HepG2 (cell line): ENCODE results near the gene ATXN7L3. TPM values are rescaled to one million over a fixed set of nuclear protein-coding genes. Genes with fewer than 3 reads are reported as not detected.

ENCODE experiments used
- ATF6 ChIP-seq: sonication (generic); formaldehyde crosslinking; conservative IDR thresholded peaks from 2 replicates; pipeline ENCODE4 v1.4.0; 2020; ENCODE audit warnings: missing genetic modification reagents
- ESRRA ChIP-seq: sonication (generic); formaldehyde crosslinking; IDR thresholded peaks from 2 replicates; pipeline ENCODE4 v1.5.1; 2020; ENCODE audit warnings: mild to moderate bottlenecking, low read depth, missing genetic modification reagents
- FOXO4 ChIP-seq: sonication (generic); formaldehyde crosslinking; conservative IDR thresholded peaks from 2 replicates; pipeline ENCODE4 v1.8.1; 2023; ENCODE audit warnings: missing genetic modification reagents
- JUN ChIP-seq: sonication (generic); formaldehyde crosslinking; IDR thresholded peaks from 2 replicates; pipeline ENCODE4 v1.4.0; 2020; ENCODE audit warnings: mild to moderate bottlenecking, missing genetic modification reagents
- MTA1 ChIP-seq: sonication (generic); formaldehyde crosslinking; IDR thresholded peaks from 2 replicates; pipeline ENCODE4 v1.4.0; 2020; ENCODE audit warnings: missing genetic modification reagents, mild to moderate bottlenecking, borderline replicate concordance
- POGK ChIP-seq: sonication (generic); formaldehyde crosslinking; conservative IDR thresholded peaks from 2 replicates; pipeline ENCODE4 v1.8.0; 2022; ENCODE audit warnings: mild to moderate bottlenecking, moderate library complexity, missing genetic modification reagents
- POGZ ChIP-seq: sonication (generic); formaldehyde crosslinking; IDR thresholded peaks from 2 replicates; pipeline ENCODE4 v1.4.0; 2020; ENCODE audit warnings: mild to moderate bottlenecking, missing genetic modification reagents
- RNF2 ChIP-seq: fragments of 450-650 bp; conservative IDR thresholded peaks from 2 replicates; pipeline ENCODE4 v1.6.1; 2016; ENCODE audit warnings: low read depth
- YEATS4 ChIP-seq: sonication (generic); formaldehyde crosslinking; IDR thresholded peaks from 2 replicates; pipeline ENCODE4 v1.4.0; 2020; ENCODE audit warnings: missing genetic modification reagents, borderline replicate concordance
- ZFP82 ChIP-seq: sonication (generic); formaldehyde crosslinking; IDR thresholded peaks from 2 replicates; pipeline ENCODE4 v1.5.1; 2020; ENCODE audit warnings: mild to moderate bottlenecking, missing genetic modification reagents, borderline replicate concordance
- ZFP91 ChIP-seq: sonication (generic); formaldehyde crosslinking; IDR thresholded peaks from 2 replicates; pipeline ENCODE4 v1.9.0; 2022; ENCODE audit warnings: missing genetic modification reagents, mild to moderate bottlenecking, borderline replicate concordance
- ZMYM4 ChIP-seq: sonication (generic); formaldehyde crosslinking; IDR thresholded peaks from 2 replicates; pipeline ENCODE4 v1.8.1; 2023; ENCODE audit warnings: mild to moderate bottlenecking, missing genetic modification reagents
- ZNF33A ChIP-seq: sonication (generic); formaldehyde crosslinking; IDR thresholded peaks from 2 replicates; pipeline ENCODE4 v1.5.1; 2020; ENCODE audit warnings: missing genetic modification reagents, mild to moderate bottlenecking, moderate library complexity, borderline replicate concordance
- ZNF562 ChIP-seq: sonication (generic); formaldehyde crosslinking; IDR thresholded peaks from 2 replicates; pipeline ENCODE4 v1.8.0; 2022; ENCODE audit warnings: missing genetic modification reagents, borderline replicate concordance
- ZNF564 ChIP-seq: sonication (generic); formaldehyde crosslinking; IDR thresholded peaks from 2 replicates; pipeline ENCODE4 v1.8.1; 2023; ENCODE audit warnings: mild to moderate bottlenecking, missing genetic modification reagents
- ZNF749 ChIP-seq: sonication (generic); formaldehyde crosslinking; IDR thresholded peaks from 2 replicates; pipeline ENCODE4 v1.8.0; 2022; ENCODE audit warnings: mild to moderate bottlenecking, missing genetic modification reagents, moderate library complexity, borderline replicate concordance
- ZNF792 ChIP-seq: IDR thresholded peaks from 2 replicates; pipeline ENCODE4 v1.6.1; 2016
- polyA plus RNA-seq, 8 experiments: library from polyadenylated mRNA; depleted of rRNA in 3 of 8; stranded (reverse) in 7 of 8; unstranded in 1 of 8; fragments of >200 nt; fragmentation: Illumina TruSeq in 4 of 8; extraction: Trizol in 4 of 8; gene quantifications; 2 replicates each; pipeline versions ENCODE4 v1.2.1 to v1.2.3, GENCODE V29; 2011 to 2016; ENCODE audit warnings: low read depth in 4 of 8, missing spikeins in 1 of 8, mixed read lengths in 1 of 8; ENCODE audit not compliant: insufficient read depth in 1 of 8
- total RNA-seq, 5 experiments: library from RNA; depleted of rRNA; stranded (reverse); fragments of >200 nt; fragmentation: Illumina TruSeq; extraction: Trizol; gene quantifications; 2 replicates each; pipeline ENCODE4 v1.2.3, GENCODE V29; 2016; ENCODE audit warnings: low read depth in 1 of 5
- TF ChIP-seq, protein P1 (sequence below): sonication (generic); formaldehyde crosslinking; IDR thresholded peaks from 2 replicates; pipeline ENCODE4 v1.4.0; 2020; ENCODE audit warnings: missing genetic modification reagents

ATXN7L3 gene
- total and polyA plus RNA-seq, 2 of the 13 experiments (the other 11 are each of a cell fraction or from before 2014, with no cell fraction given), result 44.5 to 59.1 TPM

- no peak for TF ChIP-seq ZNF33A (CRISPR knock-in tag)
- no peak for TF ChIP-seq FOXO4 (CRISPR knock-in tag)
- TF ChIP-seq ZNF564 (CRISPR knock-in tag), result no peak
- no peak for TF ChIP-seq POGK (CRISPR knock-in tag)
- TF ChIP-seq ZNF562 (CRISPR knock-in tag), result no peak
- peak; percentile 37 for TF ChIP-seq ZMYM4 (CRISPR knock-in tag)
- peak; percentile 43; the same call in 1 of the 2 replicates for TF ChIP-seq ZFP91 (CRISPR knock-in tag)
- TF ChIP-seq ESRRA (CRISPR knock-in tag), result no peak
- TF ChIP-seq MTA1 (CRISPR knock-in tag), result peak; percentile 69; the same call in 1 of the 2 replicates
- no peak for TF ChIP-seq YEATS4 (CRISPR knock-in tag)
- TF ChIP-seq ZNF792 (CRISPR knock-in tag), result no peak
- TF ChIP-seq ZNF749 (CRISPR knock-in tag), result no peak
- no peak for TF ChIP-seq RNF2
- no peak for TF ChIP-seq POGZ (CRISPR knock-in tag)
- TF ChIP-seq JUN (CRISPR knock-in tag), result no peak
- no peak for TF ChIP-seq ZFP82
- no peak for TF ChIP-seq ATF6 (CRISPR knock-in tag)
- TF ChIP-seq, protein P1, sequence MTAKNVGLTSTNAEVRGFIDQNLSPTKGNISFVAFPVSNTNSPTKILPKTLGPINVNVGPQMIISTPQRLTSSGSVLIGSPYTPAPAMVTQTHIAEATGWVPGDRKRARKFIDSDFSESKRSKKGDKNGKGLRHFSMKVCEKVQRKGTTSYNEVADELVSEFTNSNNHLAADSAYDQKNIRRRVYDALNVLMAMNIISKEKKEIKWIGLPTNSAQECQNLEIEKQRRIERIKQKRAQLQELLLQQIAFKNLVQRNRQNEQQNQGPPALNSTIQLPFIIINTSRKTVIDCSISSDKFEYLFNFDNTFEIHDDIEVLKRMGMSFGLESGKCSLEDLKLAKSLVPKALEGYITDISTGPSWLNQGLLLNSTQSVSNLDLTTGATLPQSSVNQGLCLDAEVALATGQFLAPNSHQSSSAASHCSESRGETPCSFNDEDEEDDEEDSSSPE, result peak; percentile 66
Observed at GRCh38 chr17:44218344-44219107, 18.8 kb upstream of the ATXN7L3 start (continued).
